WERI-Rb-1 (cell line): ENCODE results near the gene ZNF462.

Experiments used
- DNase-seq: peaks from one replicate; pipeline ENCODE4 v3.0.0-alpha.2; 2020
- H3K27ac ChIP-seq: fragments of 250-450 bp; sonication (Bioruptor Pico); 2 replicates; pipeline ENCODE4 v1.5.1; 2020; ENCODE audit warnings: mild to moderate bottlenecking, moderate library complexity
- H3K27me3 ChIP-seq: fragments of 250-450 bp; sonication (Bioruptor Pico); 2 replicates; pipeline ENCODE4 v1.5.1; 2021; ENCODE audit warnings: mild to moderate bottlenecking, low read depth, moderate library complexity; ENCODE audit not compliant: insufficient read depth, severe bottlenecking
- H3K36me3 ChIP-seq: fragments of 250-450 bp; sonication (Bioruptor Pico); 2 replicates; pipeline ENCODE4 v1.5.1; 2020; ENCODE audit warnings: mild to moderate bottlenecking, moderate library complexity
- H3K4me3 ChIP-seq: 2 replicates; pipeline ENCODE4 v1.5.1; 2011; ENCODE audit warnings: low read depth, mild to moderate bottlenecking, control low read depth, low read length
- H3K9me3 ChIP-seq: fragments of 250-450 bp; sonication (Bioruptor Pico); 2 replicates; pipeline ENCODE4 v1.5.1; 2021; ENCODE audit warnings: mild to moderate bottlenecking, moderate library complexity; ENCODE audit not compliant: severe bottlenecking
- TF ChIP-seq, protein P1 (sequence below): IDR thresholded peaks from 2 replicates; pipeline ENCODE4 v1.5.1; 2011; ENCODE audit warnings: low read depth, mild to moderate bottlenecking, control low read depth, inconsistent platforms, low read length

ZNF462 gene

GRCh38 chr9:106867286-106867685 lies 4.3 kb downstream of the ZNF462 start:
- DNase-seq: no peak
- H3K27ac ChIP-seq: no peak overlapping the region
- TF ChIP-seq, protein P1, sequence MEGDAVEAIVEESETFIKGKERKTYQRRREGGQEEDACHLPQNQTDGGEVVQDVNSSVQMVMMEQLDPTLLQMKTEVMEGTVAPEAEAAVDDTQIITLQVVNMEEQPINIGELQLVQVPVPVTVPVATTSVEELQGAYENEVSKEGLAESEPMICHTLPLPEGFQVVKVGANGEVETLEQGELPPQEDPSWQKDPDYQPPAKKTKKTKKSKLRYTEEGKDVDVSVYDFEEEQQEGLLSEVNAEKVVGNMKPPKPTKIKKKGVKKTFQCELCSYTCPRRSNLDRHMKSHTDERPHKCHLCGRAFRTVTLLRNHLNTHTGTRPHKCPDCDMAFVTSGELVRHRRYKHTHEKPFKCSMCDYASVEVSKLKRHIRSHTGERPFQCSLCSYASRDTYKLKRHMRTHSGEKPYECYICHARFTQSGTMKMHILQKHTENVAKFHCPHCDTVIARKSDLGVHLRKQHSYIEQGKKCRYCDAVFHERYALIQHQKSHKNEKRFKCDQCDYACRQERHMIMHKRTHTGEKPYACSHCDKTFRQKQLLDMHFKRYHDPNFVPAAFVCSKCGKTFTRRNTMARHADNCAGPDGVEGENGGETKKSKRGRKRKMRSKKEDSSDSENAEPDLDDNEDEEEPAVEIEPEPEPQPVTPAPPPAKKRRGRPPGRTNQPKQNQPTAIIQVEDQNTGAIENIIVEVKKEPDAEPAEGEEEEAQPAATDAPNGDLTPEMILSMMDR: no peak
- H3K9me3 ChIP-seq: no peaks in the 10 kb centered on the region
- peaks cover 6% of the 10 kb centered on the region for H3K36me3 ChIP-seq
- H3K4me3 ChIP-seq: no peak overlapping the region
- no peaks in the 10 kb centered on the region for H3K27me3 ChIP-seq

DNA sequence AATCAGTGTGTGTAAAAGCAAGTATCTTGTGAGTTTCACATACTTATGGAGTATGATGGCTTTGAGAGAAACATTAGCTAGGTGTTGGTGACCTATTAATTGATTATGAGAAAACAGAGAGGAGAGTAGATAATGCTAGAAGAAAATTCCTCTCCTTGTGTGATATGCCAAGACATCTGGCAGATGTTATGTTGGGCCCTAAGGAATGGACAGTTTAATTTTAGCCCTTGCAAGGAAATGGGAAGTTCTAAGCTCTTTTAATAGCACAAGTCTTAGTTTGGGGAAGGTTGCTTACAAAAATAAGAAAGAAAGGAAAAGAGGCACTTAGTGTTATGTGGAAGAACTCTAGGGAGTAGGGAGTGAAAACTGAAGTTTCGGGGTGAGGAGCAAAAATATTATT lies 5.1 kb downstream of the ZNF462 start:
- H3K27me3 ChIP-seq: no peaks in the 10 kb centered on the region
- H3K27ac ChIP-seq: no peak overlapping the region
- no peak for DNase-seq
- H3K36me3 ChIP-seq: peaks cover 6% of the 10 kb centered on the region
- TF ChIP-seq, protein P1: no peak
- no peak overlapping the region for H3K4me3 ChIP-seq
- H3K9me3 ChIP-seq: no peaks in the 10 kb centered on the region

GRCh38 chr9:106868565-106868964 lies 5.6 kb downstream of the ZNF462 start:
- H3K36me3 ChIP-seq: peaks cover under 1% of the 10 kb centered on the region; the same call in 1 of the 2 replicates
- H3K27me3 ChIP-seq: no peaks in the 10 kb centered on the region
- TF ChIP-seq, protein P1: no peak
- H3K4me3 ChIP-seq: no peak overlapping the region
- H3K27ac ChIP-seq: no peak overlapping the region
- no peak for DNase-seq
- H3K9me3 ChIP-seq: no peaks in the 10 kb centered on the region

DNA sequence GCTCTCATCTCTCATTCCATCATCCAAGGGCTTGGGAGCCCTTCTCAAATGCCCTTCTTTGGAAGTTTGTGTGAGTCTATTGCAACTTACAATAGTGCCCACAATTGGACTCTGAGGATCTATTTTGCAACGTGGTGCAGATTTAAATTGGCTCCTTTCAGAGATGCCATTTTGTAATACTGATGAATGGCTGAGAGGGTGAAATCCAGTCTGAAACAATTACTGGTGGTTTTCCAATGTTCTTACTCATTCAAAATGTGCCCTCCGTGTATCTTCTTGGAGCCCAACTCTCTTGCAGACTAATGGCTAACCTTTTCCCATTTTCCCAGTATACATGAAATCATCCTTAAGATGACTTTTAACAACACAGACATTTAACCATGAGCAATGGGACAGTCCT lies 6.1 kb downstream of the ZNF462 start:
- DNase-seq: no peak
- TF ChIP-seq, protein P1: no peak

DNA sequence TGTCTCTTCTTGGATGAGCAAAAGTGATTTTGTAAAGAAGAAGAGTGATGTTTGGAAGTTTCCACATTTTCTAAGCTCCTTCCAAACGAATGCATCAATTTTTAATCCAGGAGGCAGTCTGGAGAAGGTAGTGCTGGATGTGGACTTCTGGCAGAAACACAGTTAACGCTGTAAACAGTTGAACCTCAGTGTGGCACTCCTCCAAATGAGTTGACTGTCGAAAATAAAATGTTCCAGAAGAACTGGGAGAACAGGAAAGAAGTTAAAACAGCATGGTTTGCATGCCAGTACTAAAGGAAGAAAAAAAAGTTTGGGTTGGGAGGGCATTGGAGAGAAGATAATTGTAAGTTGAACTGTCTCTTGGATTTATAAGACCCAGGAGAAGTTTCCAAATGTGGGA lies 6.5 kb downstream of the ZNF462 start:
- no peak overlapping the region for H3K27ac ChIP-seq
- DNase-seq: no peak
- H3K36me3 ChIP-seq: no peaks in the 10 kb centered on the region; the same call in 1 of the 2 replicates
- no peaks in the 10 kb centered on the region for H3K27me3 ChIP-seq
- no peaks in the 10 kb centered on the region for H3K9me3 ChIP-seq
- TF ChIP-seq, protein P1: no peak
- no peak overlapping the region for H3K4me3 ChIP-seq

More for the DNA sequence above, 6.1 kb downstream of the ZNF462 start:
- no peaks in the 10 kb centered on the region for H3K9me3 ChIP-seq
- no peak overlapping the region for H3K27ac ChIP-seq
- no peaks in the 10 kb centered on the region; the same call in 1 of the 2 replicates for H3K36me3 ChIP-seq
- H3K27me3 ChIP-seq: no peaks in the 10 kb centered on the region
- no peak overlapping the region for H3K4me3 ChIP-seq

DNA sequence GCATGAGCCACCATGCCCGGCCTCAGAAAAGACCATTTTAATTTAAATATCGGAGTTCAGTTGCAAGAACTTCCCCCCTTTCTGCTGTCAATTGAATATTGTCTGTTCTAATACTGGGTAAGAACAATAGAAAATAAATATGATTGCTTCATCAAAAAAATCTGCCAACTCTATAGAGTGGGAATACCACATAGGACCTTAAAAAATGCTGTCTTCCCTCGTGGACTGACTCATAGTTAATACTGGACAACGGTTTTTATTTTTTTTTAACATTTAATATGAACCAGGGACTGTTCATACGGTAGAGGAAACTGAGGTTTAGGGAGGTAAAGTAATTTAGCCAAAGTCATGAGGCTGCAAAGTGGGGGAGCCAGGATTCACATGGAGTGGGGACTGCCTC lies 9.7 kb downstream of the ZNF462 start:
- H3K9me3 ChIP-seq: no peaks in the 10 kb centered on the region
- no peaks in the 10 kb centered on the region for H3K36me3 ChIP-seq
- no peaks in the 10 kb centered on the region for H3K27me3 ChIP-seq
- TF ChIP-seq, protein P1: no peak
- no peak for DNase-seq
- no peak overlapping the region for H3K27ac ChIP-seq
- H3K4me3 ChIP-seq: no peak overlapping the region
